Activated naive CD4-positive, alpha-beta T cell treated with anti-CD3 and anti-CD28 coated beads, Interleukin-2, amount 50 U/mL, for 72 hours (primary cell): Measurements from ENCODE around the gene TRAF3. TPM values are rescaled to one million over a fixed set of nuclear protein-coding genes. Genes with fewer than 3 reads are reported as not detected.

Source experiments
- ATAC-seq, 2 donors: fragments of 150-1000 bp; cut with Tn5 transposase; 2 replicates each; pipeline ENCODE4 v1.10.0; 2021; ENCODE audit warnings: mild to moderate bottlenecking in 2 of 2, moderate library complexity in 2 of 2
- DNase-seq, 2 donors: peaks; one replicate each; pipeline ENCODE4 v3.0.0; 2021 to 2022; ENCODE audit warnings: low spot score in 2 of 2
- H3K27ac Mint-ChIP-seq, 2 donors: one replicate each; pipeline ENCODE4 v1.8.0; 2022; ENCODE audit warnings: mild to moderate bottlenecking in 2 of 2, mixed read lengths in 2 of 2
- H3K36me3 Mint-ChIP-seq, 2 donors: one replicate each; pipeline ENCODE4 v1.8.0; 2022; ENCODE audit warnings: mixed read lengths in 2 of 2
- H3K9me3 Mint-ChIP-seq, 2 donors: one replicate each; pipeline ENCODE4 v1.8.0; 2022; ENCODE audit warnings: mixed read lengths in 2 of 2
- total RNA-seq, 2 donors: library from RNA; stranded (reverse); gene quantifications; one replicate each; pipeline ENCODE4 v1.2.3, GENCODE V29; 2022

The TRAF3 gene
- total RNA-seq, 2 donors from 2014 or later, result 54.9 to 97.0 TPM

DNA sequence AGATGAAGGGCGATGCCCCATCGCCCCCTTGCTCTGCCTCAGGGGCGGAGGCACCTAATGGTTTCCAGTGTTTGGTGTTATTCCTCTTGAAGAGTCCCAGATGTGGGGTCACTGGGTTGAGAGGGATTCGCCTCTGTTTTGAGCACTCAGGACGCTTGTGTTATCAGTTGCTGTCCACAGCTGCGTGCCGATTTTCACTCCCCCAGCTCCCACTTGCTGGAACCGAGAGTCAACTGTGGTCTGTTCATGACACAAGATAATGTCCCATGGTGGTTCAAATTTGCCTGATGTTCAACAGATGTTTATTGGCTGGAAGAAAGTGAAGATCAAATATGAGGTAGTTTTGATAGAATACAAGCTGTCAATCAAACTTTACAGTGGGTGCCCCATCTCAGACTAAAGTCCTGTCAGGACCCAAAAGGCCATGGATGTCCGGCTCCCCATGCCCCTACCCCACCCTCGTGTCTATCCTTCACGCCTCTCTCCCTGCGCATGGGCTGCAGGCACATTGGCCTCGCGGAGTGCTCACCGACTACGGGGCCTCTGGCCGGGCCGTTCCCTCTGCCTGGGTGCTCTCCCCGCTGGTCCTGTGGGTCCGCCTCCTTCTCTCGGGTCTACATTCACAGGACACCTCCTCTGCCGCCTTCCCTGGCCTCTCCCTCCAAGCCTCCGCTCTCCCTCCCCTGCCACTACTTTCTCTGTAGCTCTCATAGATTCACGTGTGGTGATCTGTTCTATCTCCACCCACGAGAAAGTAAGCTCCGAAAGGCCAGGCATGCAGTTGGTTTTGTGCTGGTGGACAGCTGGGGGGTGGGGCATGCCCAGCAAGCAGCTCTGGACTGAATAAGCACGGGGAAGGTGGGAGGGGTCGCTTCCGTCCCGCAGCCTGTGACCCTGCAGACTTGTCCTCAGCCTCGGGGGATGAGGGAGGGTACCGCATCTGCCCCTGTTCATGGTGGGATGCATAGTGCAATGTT lies 6.8 kb upstream of the TRAF3 start:
- Mint-ChIP-seq H3K36me3 (no peaks in the 10 kb centered on the region), H3K9me3 (no peaks in the 10 kb centered on the region), H3K27ac (no peak overlapping the region)
- DNase-seq (no peak), ATAC-seq (no peak)

DNA sequence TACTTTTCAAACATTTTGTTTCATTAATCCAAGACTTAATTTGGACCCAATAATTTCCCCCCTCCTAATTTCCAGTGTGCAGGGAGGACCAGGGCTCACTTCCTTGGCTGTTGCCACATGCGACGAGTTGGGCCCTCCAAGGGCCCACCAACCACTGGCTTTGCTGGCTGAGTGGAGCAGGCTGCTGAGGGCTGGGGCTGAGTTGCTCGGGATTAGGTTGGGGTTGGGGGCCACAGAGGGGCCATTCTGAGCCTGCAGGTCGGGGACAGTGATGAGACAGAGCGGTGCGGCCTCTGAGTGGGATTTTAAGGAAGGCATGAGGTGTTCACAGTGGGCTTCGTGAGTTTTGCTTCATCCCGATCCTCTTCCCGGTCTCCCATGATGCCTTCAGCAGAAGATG lies 6.1 kb upstream of the TRAF3 start:
- Mint-ChIP-seq H3K9me3 (no peaks in the 10 kb centered on the region), H3K36me3 (no peaks in the 10 kb centered on the region), H3K27ac (peak overlapping the region in 1 of 2 donors; percentile 25)
- DNase-seq (no peak), ATAC-seq (no peak)

DNA sequence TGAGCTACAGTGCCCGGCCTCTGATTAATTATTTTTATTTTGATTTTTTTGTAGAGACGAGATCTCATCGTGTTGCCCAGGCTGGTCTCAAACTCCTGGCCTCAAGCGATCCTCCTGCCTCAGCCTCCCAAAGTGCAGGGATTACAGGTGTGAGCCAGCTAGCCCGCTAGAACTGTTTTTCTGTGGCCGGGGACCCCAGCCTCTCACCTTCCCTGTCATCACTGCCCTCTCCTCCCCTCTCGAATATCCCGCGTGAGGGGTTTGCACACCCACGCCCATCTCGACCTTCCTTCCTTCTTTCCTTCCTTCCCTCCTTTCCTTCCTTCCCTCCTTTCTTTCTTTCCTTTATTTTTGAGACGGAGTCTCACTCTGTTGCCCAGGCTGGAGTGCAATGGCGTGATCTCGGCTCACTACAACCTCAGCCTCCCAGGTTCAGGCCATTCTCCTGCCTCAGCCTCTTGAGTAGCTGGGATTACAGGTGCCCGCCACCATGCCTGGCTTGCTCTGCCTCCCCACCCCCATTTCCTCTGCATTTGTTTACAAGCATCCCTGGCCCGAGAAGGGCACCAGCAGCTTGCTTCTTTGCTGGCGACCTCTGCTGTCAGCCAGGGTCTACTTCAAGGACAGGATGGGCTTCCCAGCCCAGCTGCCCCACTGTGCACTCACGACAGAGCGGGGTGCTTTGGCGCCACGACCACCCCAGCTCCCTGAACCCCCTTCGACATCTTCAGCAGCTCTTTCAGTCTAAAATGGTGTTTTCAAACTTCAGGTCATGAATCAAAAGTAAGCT lies 4.3 kb upstream of the TRAF3 start:
- H3K36me3 Mint-ChIP-seq, result no peaks in the 10 kb centered on the region
- ATAC-seq (no peak), DNase-seq (no peak)
- no peaks in the 10 kb centered on the region for H3K9me3 Mint-ChIP-seq
- peak overlapping the region; percentile 4 to 73 for H3K27ac Mint-ChIP-seq

DNA sequence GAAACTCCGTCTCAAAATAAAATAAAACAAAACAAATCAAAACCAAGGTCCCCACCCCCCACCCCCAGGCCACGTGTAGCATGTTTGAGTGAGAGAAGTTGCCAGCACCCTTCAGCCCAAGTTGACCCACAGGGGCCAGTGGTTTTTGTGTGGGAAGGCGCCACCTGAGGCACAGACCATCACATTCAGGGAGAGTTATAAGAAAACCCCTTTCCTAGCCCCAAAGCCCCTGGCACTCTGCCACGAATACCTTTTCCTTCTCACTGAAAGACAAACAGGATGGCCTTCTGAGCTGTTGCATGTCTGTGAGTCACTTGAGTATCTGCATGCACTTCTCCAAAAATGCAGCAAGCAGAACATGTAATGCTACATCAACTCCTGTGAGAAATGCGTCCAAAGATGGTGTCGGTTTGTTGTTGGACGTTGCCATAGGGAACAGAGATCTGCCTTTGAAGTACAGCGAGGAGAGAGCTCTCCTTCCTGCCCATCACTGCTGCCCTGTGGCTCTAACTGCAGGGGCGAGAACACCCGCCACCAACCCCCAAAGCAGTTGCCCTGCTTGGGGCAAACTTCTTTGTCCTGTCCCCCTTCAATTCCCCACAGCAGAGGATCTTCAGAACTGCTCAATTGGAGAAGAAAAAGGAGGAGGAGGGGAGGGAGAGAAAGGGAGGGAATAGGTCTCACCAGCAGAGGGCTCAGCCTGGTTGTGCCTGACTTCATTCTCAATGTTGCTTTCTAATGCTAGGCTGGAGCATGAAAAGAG lies 2.7 kb upstream of the TRAF3 start:
- no peaks in the 10 kb centered on the region for H3K9me3 Mint-ChIP-seq
- peak; percentile 59 to 68 for DNase-seq
- H3K36me3 Mint-ChIP-seq, result peaks cover 15% of the 10 kb centered on the region in 2 donors
- peak overlapping the region; percentile 79 to 93 for H3K27ac Mint-ChIP-seq
- peak; percentile 57 to 73 for ATAC-seq

DNA sequence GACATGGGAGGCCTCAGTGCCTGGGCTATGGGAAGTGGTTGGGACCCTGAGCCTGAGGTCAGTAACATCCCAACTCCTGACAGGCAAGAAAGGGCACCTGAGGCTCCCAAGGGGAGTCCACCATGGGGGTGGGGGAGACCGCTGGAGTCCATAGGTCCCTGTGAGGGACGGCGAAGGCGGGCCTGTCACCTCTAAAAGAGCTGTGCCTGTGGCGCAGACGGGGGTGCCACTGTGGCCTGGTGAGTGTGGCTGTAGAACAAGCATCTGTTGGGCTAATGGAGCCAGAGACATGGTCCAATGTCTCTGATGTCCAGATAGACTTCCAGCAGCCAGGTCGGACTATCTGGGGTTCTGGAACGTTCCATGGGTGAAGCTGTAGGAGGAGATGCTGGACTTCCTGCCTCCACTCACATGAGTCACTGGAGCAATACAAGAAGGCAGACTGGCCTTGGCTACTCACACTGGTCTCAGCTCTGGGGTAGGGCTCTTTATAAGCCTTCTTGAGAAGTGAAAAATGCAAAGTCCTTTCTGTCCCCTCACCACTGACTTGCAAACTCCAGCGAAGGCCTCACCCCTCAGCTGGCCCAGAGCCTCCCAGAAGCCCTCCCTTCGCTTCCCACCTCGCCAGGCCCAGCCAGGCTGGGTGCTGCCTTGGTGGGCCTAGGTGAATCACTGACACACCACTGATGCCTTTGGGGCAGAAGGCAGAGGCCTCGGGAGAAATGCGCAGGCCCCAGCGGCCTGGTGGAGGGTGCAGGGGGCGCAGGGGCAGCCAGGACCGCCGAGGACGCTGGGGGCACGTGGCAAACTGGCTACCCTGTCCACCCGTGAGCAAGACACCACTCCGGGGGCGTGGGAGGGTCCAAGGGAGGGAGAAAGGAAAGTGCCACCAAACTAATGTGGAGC lies 1.1 kb upstream of the TRAF3 start:
- H3K9me3 Mint-ChIP-seq, result no peaks in the 10 kb centered on the region
- ATAC-seq (peak in 1 of 2 donors; percentile 10), DNase-seq (peak in 1 of 2 donors; percentile 17)
- peaks cover 30 to 31% of the 10 kb centered on the region in 2 donors for H3K36me3 Mint-ChIP-seq
- H3K27ac Mint-ChIP-seq, result peak overlapping the region; percentile 68 to 91

DNA sequence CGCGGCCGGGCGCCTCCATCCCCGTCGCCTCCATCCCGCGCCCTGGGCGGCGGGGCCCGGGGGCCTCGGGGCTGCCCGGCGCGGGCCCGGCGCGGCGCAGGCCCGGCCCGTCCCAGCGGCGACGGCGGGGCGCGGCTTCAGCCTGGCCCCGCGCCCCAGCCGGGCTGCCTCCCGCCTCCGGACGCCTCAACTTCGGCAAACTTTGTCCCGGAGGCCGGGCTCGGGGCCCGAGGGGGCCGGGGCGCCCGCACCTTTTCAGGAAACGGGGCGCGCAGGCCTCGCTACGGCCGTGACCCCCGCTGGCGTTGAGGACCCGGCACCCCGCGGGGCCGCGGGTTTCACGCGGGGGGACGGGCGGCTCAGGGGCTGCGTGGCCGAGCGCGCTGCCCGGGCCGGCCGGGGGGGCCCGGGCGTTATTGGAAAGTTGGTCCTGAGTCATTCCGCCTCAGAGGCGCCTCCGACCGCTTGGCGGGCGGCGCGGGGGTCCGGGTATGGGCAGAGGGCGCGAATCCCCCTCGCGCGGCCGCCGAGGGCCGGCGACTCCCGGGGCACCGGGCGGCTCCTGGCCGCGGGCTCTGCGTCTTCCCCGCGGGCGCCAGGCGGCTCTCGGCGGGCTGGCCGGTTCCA lies 575 bp downstream of the TRAF3 start:
- H3K27ac Mint-ChIP-seq, result peak overlapping the region in 1 of 2 donors; percentile 96
- peaks cover 32 to 39% of the 10 kb centered on the region in 2 donors for H3K36me3 Mint-ChIP-seq
- DNase-seq, result peak in 1 of 2 donors; percentile 31

DNA sequence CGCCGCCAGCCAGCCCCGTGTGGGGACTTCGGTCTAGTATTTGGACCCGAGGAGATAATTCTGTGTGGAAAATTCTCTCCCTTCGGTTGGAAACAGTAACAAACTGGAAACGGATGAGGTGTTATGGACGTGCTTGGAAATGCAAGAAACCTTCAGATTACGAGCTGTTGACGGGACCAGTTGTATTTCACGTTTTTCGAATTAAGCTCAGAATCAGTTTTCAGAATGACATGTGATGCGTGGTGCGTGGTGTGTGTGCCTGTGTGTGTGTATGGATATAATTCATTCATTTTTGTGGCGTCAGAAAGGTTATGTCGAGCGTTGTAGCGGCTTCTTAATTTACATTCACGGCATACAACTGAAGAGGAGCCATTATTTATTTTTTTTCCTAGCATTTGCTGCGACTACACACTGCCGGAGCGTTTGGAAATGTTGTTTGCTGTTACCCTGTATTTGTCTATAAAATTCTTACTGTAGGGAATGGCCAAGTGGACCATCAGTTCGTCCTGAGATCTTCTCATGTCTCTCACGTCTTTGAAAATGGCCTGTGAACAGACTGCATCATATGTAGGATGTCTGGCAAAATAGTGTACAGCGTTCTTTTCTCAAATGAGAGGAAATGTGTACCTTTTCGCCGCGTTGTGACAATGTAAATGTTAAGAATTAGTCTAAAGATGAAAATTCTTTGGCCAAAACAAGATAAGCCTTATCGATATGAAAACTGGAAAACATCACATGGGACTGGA lies 1.3 kb downstream of the TRAF3 start:
- DNase-seq (peak in 1 of 2 donors; percentile 28), ATAC-seq (no peak)
- Mint-ChIP-seq H3K27ac (peak overlapping the region; percentile 91 to 96), H3K9me3 (no peaks in the 10 kb centered on the region), H3K36me3 (peaks cover 32 to 40% of the 10 kb centered on the region in 2 donors)

More for the DNA sequence above, 575 bp downstream of the TRAF3 start:
- ATAC-seq, result peak in 1 of 2 donors; percentile 21
- no peaks in the 10 kb centered on the region for H3K9me3 Mint-ChIP-seq

DNA sequence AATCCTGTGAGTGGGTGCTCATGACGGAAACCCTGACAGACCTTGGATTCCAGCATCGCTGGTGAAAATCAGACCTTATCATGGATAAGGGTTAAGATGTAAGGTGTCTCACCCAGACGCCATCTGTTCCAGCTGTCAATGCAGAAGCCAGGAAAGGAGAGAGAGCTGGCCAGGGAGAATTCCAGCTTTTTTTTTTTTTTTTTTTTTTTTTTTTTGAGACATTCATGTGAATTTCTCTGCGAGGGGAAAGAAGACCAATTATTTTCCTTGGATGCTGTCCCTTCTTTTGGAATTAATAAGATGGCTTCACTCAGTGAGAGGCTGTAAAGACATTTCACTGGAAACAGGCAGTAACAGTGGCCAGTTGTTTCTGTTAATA lies 1.8 kb downstream of the TRAF3 start:
- H3K9me3 Mint-ChIP-seq, result no peaks in the 10 kb centered on the region
- H3K27ac Mint-ChIP-seq, result peak overlapping the region; percentile 91 to 96
- H3K36me3 Mint-ChIP-seq, result peaks cover 32 to 40% of the 10 kb centered on the region in 2 donors
- ATAC-seq, result no peak
- DNase-seq, result no peak

DNA sequence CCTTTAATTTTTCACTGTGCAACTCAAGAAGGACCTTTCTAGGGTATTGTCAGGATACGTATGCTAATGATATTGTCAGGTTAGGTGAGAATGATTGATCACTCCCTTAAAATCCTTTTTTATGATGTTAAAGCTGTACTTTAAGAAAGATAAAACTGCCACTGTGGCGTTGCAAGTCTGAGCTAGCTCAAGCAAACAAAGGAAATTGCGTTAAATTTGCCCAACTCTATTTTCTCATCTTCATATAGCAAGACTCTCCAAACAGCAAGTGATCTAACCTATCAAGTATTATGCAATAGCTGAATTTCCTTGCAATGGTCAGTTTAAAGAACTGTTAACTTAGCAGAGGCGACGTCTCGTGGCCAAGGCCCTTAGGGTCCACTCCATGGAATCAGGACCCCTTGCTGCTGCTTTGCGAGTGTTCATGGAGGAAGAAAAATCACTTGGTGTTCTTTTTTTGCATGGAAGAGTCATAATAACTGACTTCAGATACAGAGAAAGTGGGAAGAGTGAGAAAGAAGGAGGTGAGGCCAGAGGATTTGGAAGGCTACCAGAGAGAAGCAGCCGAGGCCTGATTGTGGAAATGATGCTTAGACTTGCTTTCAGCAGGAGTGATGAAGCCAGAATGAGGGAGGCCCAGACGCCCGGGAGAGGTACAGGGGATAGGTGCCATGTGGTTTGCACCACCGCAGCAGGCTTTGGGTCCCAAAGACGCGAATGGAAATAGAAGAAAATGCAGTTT lies 2.5 kb downstream of the TRAF3 start:
- H3K36me3 Mint-ChIP-seq, result peaks cover 32 to 40% of the 10 kb centered on the region in 2 donors
- no peak for ATAC-seq

DNA sequence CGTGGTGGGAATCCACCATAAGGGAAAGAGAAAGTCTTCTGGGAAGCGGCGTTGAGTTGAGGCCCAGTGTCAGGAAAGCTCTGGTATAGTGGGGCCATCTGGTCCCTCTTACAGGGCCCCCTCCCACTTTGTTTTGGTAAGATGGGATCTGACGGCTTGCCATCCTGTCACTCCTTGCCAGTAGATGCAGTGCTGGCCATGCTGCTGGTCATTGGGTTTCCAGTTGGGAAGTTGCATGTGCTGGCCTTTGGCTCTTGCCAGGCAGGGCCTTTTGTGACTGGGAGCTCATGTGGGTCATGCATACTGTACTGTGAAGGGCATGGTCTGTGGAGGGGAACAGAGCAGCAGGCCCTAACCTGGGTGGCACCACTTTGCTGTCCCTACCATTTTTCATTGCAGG lies 3.8 kb downstream of the TRAF3 start:
- ATAC-seq, result no peak
- DNase-seq, result no peak
- H3K27ac Mint-ChIP-seq, result peak overlapping the region; percentile 59 to 86
- no peaks in the 10 kb centered on the region for H3K9me3 Mint-ChIP-seq
- H3K36me3 Mint-ChIP-seq, result peaks cover 32 to 40% of the 10 kb centered on the region in 2 donors

More for the DNA sequence above, 2.5 kb downstream of the TRAF3 start:
- Mint-ChIP-seq H3K27ac (peak overlapping the region; percentile 91 to 96), H3K9me3 (no peaks in the 10 kb centered on the region)
- DNase-seq, result no peak

DNA sequence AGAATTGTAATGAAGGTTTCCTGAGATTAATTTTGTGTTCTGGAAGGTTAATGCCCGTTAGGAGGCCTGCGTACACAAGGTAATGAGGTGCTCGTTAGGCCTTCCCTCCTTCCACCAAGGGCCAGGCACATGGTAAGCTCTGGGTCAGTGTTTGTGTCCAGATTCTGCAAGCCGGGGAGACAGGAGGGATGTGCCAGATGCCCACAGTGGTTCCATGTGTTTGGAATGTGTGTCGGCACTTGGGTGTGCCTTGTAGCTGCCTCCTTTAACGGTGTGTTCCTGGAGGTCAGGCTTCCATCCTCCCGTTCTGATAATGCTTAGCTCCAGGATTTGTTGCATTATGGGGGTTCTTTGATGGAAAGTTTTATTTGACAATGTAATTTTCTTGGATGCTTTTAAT lies 5.7 kb downstream of the TRAF3 start:
- Mint-ChIP-seq H3K27ac (no peak overlapping the region), H3K36me3 (peaks cover 32 to 46% of the 10 kb centered on the region in 2 donors)
- no peak for ATAC-seq

DNA sequence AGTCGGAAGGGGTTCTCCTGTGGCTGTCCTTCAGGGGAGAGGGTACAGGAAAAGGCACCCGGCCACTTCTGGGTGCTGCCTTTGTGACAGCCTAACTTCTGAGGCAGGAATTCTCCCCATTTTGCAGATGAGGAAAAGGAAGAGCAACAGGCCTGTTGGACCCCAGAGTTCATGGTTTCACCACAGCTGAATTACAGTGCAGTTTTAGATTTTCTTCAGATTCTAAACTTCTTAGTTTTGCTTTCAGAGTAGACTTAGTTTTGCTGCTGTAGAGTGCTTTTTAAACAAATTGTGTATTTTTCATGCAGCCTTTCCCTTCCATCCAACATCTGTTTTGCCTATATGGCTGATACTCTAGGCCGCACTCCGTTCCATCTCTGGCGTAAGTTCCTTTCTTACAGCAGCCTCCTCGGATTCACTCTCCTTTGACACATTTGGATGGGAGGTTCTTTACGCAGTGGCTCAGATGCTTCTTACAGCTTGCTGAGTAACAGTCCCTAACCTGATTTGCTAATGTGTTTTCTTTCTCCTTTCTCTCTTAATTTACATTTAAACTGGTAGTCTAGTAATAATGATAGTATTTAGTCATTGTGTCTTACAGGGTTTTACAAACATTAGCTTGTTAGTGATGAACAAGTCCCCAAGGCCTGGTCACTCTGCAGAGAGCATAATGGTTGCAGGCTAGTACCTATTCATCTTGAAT lies 7.8 kb downstream of the TRAF3 start:
- ATAC-seq (peak; percentile 55 to 79), DNase-seq (no peak)
- H3K36me3 Mint-ChIP-seq, result peaks cover 13 to 40% of the 10 kb centered on the region in 2 donors
- H3K27ac Mint-ChIP-seq, result peak overlapping the region; percentile 61 to 67
- H3K9me3 Mint-ChIP-seq, result no peaks in the 10 kb centered on the region

More for the DNA sequence above, 5.7 kb downstream of the TRAF3 start:
- H3K9me3 Mint-ChIP-seq, result no peaks in the 10 kb centered on the region
- no peak for DNase-seq

DNA sequence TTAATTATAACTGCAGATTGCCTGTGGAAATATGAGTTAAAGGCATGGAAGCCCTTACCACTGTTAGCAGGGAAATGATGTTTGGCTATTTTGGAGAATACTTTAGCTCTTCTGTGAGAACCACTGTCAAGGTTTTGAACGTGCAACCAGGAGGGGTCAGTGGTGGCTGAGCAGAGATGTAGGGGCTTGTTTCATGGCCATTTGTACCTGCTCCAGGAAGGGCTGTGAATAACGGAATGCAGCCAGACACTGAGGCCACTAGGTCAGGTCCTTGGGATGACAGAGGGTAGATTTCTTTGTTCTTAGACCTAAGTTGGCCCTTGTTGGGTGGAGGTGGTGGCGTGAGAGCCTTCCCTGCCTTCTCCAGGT lies 8.3 kb downstream of the TRAF3 start:
- ATAC-seq, result no peak
- Mint-ChIP-seq H3K36me3 (peaks cover 14 to 40% of the 10 kb centered on the region in 2 donors), H3K27ac (peak overlapping the region; percentile 3 to 67), H3K9me3 (no peaks in the 10 kb centered on the region)
- DNase-seq, result no peak
